PFSK-1 (cell line): ENCODE data around the gene ATP6V0A1.

Experiments
- POLR2AphosphoS5 ChIP-seq: IDR thresholded peaks from 2 replicates; pipeline ENCODE4 v1.6.1; 2012; ENCODE audit warnings: low read depth, mild to moderate bottlenecking, control low read depth, low read length, moderate library complexity
- REST ChIP-seq, 2 experiments: IDR thresholded peaks; 2 replicates each; pipeline versions ENCODE4 v1.6.1 to v1.8.0; 2011 to 2012; ENCODE audit warnings: low read depth in 2 of 2, low read length in 2 of 2, control low read depth in 1 of 2, inconsistent platforms in 1 of 2, mild to moderate bottlenecking in 1 of 2, moderate library complexity in 1 of 2; ENCODE audit not compliant: insufficient read depth in 1 of 2
- SIN3A ChIP-seq: IDR thresholded peaks from 2 replicates; pipeline ENCODE4 v1.6.1; 2012; ENCODE audit warnings: mild to moderate bottlenecking, low read length, moderate library complexity, borderline replicate concordance; ENCODE audit not compliant: insufficient read depth
- TAF1 ChIP-seq: IDR thresholded peaks from 2 replicates; pipeline ENCODE4 v1.6.1; 2012; ENCODE audit warnings: low read length, control low read depth, borderline replicate concordance; ENCODE audit not compliant: insufficient read depth

GRCh38 chr17:42509409-42509808 lies 50.7 kb downstream of the ATP6V0A1 start:
- TF ChIP-seq POLR2AphosphoS5, result no peak
- no peak for TF ChIP-seq REST (IDR thresholded peaks at IDR 0.05; ENCODE audit: insufficient read depth in 1 of 2, low read depth in 2 of 2, low read length in 2 of 2)
- no peak for TF ChIP-seq TAF1
- TF ChIP-seq SIN3A, result no peak
